Keratinocyte (primary cell): ENCODE data around the gene INTS3. TPM values are rescaled to one million over a fixed set of nuclear protein-coding genes. Genes with fewer than 3 reads are reported as not detected.

Experiments
- DNase-seq: peaks from one replicate; pipeline ENCODE4 v3.0.0-alpha.2; 2011; ENCODE audit warnings: low read depth, missing footprints, low spot score
- FAIRE-seq: peaks from 2 replicates; lab custom pipeline; 2011; peaks lifted over from hg19 to GRCh38; lab: Jason Lieb, UNC
- H2AFZ ChIP-seq: 2 replicates; pipeline ENCODE4 v1.6.0; 2012; ENCODE audit warnings: low read length, control low read depth, inconsistent platforms; ENCODE audit not compliant: control insufficient read depth
- H3K27ac ChIP-seq: 2 replicates; pipeline ENCODE4 v1.5.1; 2011; ENCODE audit warnings: low read length; ENCODE audit not compliant: control insufficient read depth, insufficient read depth
- H3K27me3 ChIP-seq: 3 replicates; pipeline ENCODE4 v1.6.0; 2011; ENCODE audit warnings: low read length; ENCODE audit not compliant: control insufficient read depth, insufficient read depth; ENCODE audit errors: extremely low read depth
- H3K36me3 ChIP-seq, 2 experiments: 2 replicates in 1 of 2; 3 replicates in 1 of 2; pipeline ENCODE4 v1.5.1; 2011; ENCODE audit warnings: low read length in 2 of 2, mild to moderate bottlenecking in 1 of 2; ENCODE audit not compliant: control insufficient read depth in 2 of 2, insufficient read depth in 2 of 2; ENCODE audit errors: extremely low read depth in 1 of 2
- H3K4me1 ChIP-seq: 3 replicates; pipeline ENCODE4 v1.5.1; 2011; ENCODE audit warnings: low read length; ENCODE audit not compliant: control insufficient read depth, insufficient read depth; ENCODE audit errors: extremely low read depth
- H3K4me2 ChIP-seq: 3 replicates; pipeline ENCODE4 v1.6.0; 2011; ENCODE audit warnings: low read depth, low read length; ENCODE audit not compliant: control insufficient read depth, insufficient read depth; ENCODE audit errors: extremely low read depth
- H3K4me3 ChIP-seq, 3 experiments: fragments of 200-600 bp in 1 of 3; sonication (generic) in 1 of 3; 2 replicates in 2 of 3; 3 replicates in 1 of 3; pipeline ENCODE4 v1.5.1; 2011 to 2016; ENCODE audit warnings: low read length in 3 of 3, mild to moderate bottlenecking in 3 of 3, control low read depth in 2 of 3, inconsistent platforms in 1 of 3, low read depth in 1 of 3, mixed read lengths in 1 of 3, mixed run types in 1 of 3, moderate library complexity in 1 of 3; ENCODE audit not compliant: control insufficient read depth in 2 of 3, insufficient read depth in 2 of 3; ENCODE audit errors: extremely low read depth in 1 of 3
- H3K79me2 ChIP-seq: 2 replicates; pipeline ENCODE4 v1.6.0; 2012; ENCODE audit warnings: low read length; ENCODE audit not compliant: control insufficient read depth, insufficient read depth
- H3K9ac ChIP-seq: 3 replicates; pipeline ENCODE4 v1.6.0; 2011; ENCODE audit warnings: low read length; ENCODE audit not compliant: control insufficient read depth, insufficient read depth; ENCODE audit errors: extremely low read depth
- H3K9me1 ChIP-seq: 3 replicates; pipeline ENCODE4 v1.6.0; 2011; ENCODE audit warnings: low read length; ENCODE audit not compliant: control insufficient read depth, insufficient read depth; ENCODE audit errors: extremely low read depth
- H3K9me3 ChIP-seq: 2 replicates; pipeline ENCODE4 v1.5.1; 2012; ENCODE audit warnings: low read depth, low read length; ENCODE audit not compliant: control insufficient read depth
- H4K20me1 ChIP-seq: 3 replicates; pipeline ENCODE4 v1.6.0; 2011; ENCODE audit warnings: low read length; ENCODE audit not compliant: control insufficient read depth, insufficient read depth; ENCODE audit errors: extremely low read depth
- CTCF ChIP-seq, 3 experiments: IDR thresholded peaks in 1 of 3; conservative IDR thresholded peaks in 1 of 3; optimal IDR thresholded peaks in 1 of 3; 2 replicates in 2 of 3; 3 replicates in 1 of 3; pipeline versions ENCODE3 to v1.5.1; 2011; ENCODE audit warnings: low read length in 3 of 3, mild to moderate bottlenecking in 3 of 3, moderate library complexity in 2 of 3, control low read depth in 1 of 3, inconsistent platforms in 1 of 3; ENCODE audit not compliant: insufficient read depth in 2 of 3; ENCODE audit errors: extremely low read depth in 1 of 3
- EZH2 ChIP-seq: IDR thresholded peaks from one replicate; pipeline ENCODE4 v1.6.1; 2012; ENCODE audit warnings: inconsistent platforms, mild to moderate bottlenecking, low read length, moderate library complexity
- dilution Hi-C: fragments of 300-500 bp; cut with MboI; formaldehyde crosslinking; loops from one replicate; pipeline ENCODE4 v1.7.0; 2020; ENCODE audit warnings: low sequenced_read_pairs; ENCODE audit not compliant: extremely low pct_ligation_motif_present
- polyA plus RNA-seq, 5 experiments: library from polyadenylated mRNA; depleted of rRNA in 3 of 5; stranded (reverse) in 3 of 5; stranded (forward) in 1 of 5; unstranded in 1 of 5; fragments of >200 nt; gene quantifications; 1 replicate in 1 of 5; 2 replicates in 3 of 5; 3 replicates in 1 of 5; pipeline versions ENCODE4 v1.2.1 to v1.2.3, GENCODE V29; 2011 to 2012; ENCODE audit warnings: missing spikeins in 2 of 5, low read depth in 1 of 5, low replicate concordance in 1 of 5

INTS3 gene
- polyA plus RNA-seq, 1 donor (not counting 4 experiments of a cell fraction or from before 2014, with no cell fraction given): 24.6 TPM

GRCh38 chr1:153768316-153769181, 40.7 kb downstream of the INTS3 start:
- no peaks in the 10 kb centered on the region for H4K20me1 ChIP-seq
- H3K4me1 ChIP-seq: no peaks in the 10 kb centered on the region
- no peak for FAIRE-seq
- DNase-seq: no peak
- H3K79me2 ChIP-seq: no peaks in the 10 kb centered on the region
- no peak overlapping the region for H3K27ac ChIP-seq
- no peak overlapping the region for H2AFZ ChIP-seq
- no peak overlapping the region for H3K4me2 ChIP-seq
- no peaks in the 10 kb centered on the region for H3K27me3 ChIP-seq
- TF ChIP-seq EZH2 (no peak), CTCF (optimal IDR thresholded peaks at IDR 0.05 in 1 of 3, IDR thresholded peaks at IDR 0.05 in 1 of 3, conservative IDR thresholded peaks at IDR 0.05 in 1 of 3; ENCODE audit: extremely low read depth in 1 of 3, insufficient read depth in 2 of 3, low read length in 3 of 3) (no peak)
- dilution Hi-C loops: no loop called here
- no peaks in the 10 kb centered on the region for H3K9me1 ChIP-seq
- H3K36me3 ChIP-seq: peaks cover 40 to 48% of the 10 kb centered on the region in 2 experiments
- no peaks in the 10 kb centered on the region for H3K9me3 ChIP-seq
- H3K9ac ChIP-seq: no peak overlapping the region
- no peak overlapping the region for H3K4me3 ChIP-seq

GRCh38 chr1:153769221-153769620, 41.4 kb downstream of the INTS3 start:
- H2AFZ ChIP-seq: no peak overlapping the region
- H3K4me3 ChIP-seq: no peak overlapping the region
- H3K4me2 ChIP-seq: no peak overlapping the region
- H3K9ac ChIP-seq: no peak overlapping the region
- no peaks in the 10 kb centered on the region for H4K20me1 ChIP-seq
- no peaks in the 10 kb centered on the region for H3K4me1 ChIP-seq
- H3K36me3 ChIP-seq: peaks cover 40 to 42% of the 10 kb centered on the region in 2 experiments
- TF ChIP-seq EZH2 (no peak), CTCF (optimal IDR thresholded peaks at IDR 0.05 in 1 of 3, IDR thresholded peaks at IDR 0.05 in 1 of 3, conservative IDR thresholded peaks at IDR 0.05 in 1 of 3; ENCODE audit: extremely low read depth in 1 of 3, insufficient read depth in 2 of 3, low read length in 3 of 3) (no peak)
- DNase-seq (no peak), FAIRE-seq (no peak)
- no peaks in the 10 kb centered on the region for H3K79me2 ChIP-seq
- H3K9me3 ChIP-seq: no peaks in the 10 kb centered on the region
- H3K9me1 ChIP-seq: no peaks in the 10 kb centered on the region
- H3K27me3 ChIP-seq: no peaks in the 10 kb centered on the region
- dilution Hi-C loops: no loop called here
- H3K27ac ChIP-seq: no peak overlapping the region
